LNCAP (cell line): Measurements from ENCODE around the gene CLPSL2.

Experiments used
- CTCF ChIP-seq: fragments of 450-650 bp; IDR thresholded peaks from 2 replicates; pipeline ENCODE4 v1.5.1; 2017; ENCODE audit warnings: mild to moderate bottlenecking

Gene CLPSL2

GRCh38 chr6:35795453-35796071 is 19.2 kb downstream of the CLPSL2 start:
- no peak for TF ChIP-seq CTCF

DNA sequence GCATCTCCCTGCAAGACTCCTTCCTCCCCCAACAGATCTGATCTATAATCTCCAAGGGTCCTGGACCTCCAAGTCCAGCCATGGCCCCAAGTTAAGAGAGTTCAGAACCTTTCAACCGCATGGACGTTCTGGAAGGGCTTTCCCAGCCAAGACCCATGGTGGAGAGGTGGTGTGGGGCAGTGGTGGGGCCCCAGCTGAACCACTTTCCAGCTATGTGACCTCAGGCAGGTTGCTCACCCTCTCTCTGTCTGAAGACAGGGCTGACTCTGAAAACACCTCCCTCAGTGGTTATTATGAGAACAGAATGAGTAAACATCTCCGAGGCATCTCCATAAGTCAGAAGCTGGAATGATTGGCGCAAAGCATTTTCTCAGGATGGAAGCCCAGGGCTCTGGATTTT is 19.8 kb downstream of the CLPSL2 start:
- no peak for TF ChIP-seq CTCF

DNA sequence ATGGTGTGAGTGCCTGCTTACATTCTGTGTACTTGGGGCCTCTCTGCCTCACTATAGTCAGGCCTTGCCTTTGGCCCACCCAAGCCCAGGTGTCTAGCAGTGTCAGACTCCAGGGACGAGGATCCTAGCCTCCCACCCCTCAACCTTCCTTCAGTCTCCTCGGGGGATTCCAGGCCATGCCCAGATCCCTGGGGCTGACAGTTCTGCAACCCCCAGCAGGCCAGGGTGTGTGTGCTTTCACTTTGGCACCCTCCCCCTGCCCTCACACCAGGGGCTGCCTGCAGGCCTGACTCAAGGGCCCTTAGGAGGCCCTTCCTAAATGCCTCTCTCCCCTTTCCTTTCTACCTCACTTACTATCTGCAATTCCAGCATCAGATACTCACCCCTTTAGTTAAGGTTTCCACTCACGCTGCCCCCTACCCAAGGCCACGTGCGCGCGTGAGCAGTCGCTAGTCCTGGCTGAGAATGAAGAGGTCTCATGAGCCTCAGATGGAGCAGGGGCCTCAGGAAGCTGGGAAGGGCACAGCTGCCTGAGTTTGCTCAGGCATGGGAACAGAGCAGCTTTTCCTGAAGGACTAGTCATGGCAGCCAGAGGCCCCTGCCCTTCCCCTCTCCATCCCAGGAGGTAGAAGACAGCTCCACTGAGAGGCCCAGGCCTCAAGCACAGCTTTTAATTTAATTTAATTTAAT is 21.6 kb downstream of the CLPSL2 start:
- TF ChIP-seq CTCF: no peak

GRCh38 chr6:35798706-35799105 is 22.3 kb downstream of the CLPSL2 start:
- TF ChIP-seq CTCF: no peak

DNA sequence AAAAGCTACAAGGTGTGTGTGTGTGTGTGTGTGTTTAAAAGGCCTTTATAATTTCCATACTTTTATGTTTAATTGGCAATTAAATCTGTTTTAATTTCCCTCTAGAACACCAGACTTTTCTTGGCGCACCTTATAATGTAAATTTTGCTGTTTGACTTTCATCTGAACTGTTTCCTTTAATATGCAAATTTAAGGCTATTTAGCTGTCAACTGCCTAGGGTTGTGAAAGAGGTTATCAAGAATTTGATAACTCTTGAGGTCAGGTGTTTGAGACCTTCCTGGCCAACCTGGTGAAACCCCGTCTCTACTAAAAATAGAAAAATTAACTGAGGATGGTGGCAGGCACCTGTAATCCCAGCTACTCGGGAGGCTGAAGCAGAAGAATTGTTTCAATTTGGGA is 24.8 kb downstream of the CLPSL2 start:
- no peak for TF ChIP-seq CTCF

- TF ChIP-seq CTCF: no peak
Measured at GRCh38 chr6:35804996-35805736, 28.8 kb downstream of the CLPSL2 start, which contains the start of gene LHFPL5. TSS of gene LHFPL5 (plus strand) at chr6:35805352. CDS start at chr6:35805671, 319 bp downstream.

GRCh38 chr6:35808688-35809087 is 32.3 kb downstream of the CLPSL2 start:
- no peak for TF ChIP-seq CTCF
